Hepatocyte (in vitro differentiated cells): ENCODE results near the gene FNDC3B. TPM values are rescaled to one million over a fixed set of nuclear protein-coding genes. Genes with fewer than 3 reads are reported as not detected.

ENCODE experiments used
- DNase-seq: peaks from one replicate; pipeline ENCODE4 v3.0.0-alpha.2; 2016; ENCODE audit warnings: low spot score
- H2AFZ ChIP-seq: fragments of 200-600 bp; sonication (generic); 2 replicates; pipeline ENCODE4 v1.6.0; 2016; ENCODE audit warnings: antibody characterized with exemption, mild to moderate bottlenecking
- H3K27ac ChIP-seq: fragments of 200-600 bp; sonication (generic); 2 replicates; pipeline ENCODE4 v1.5.1; 2016; ENCODE audit warnings: mild to moderate bottlenecking
- H3K27me3 ChIP-seq: fragments of 200-600 bp; sonication (generic); 2 replicates; pipeline ENCODE4 v1.6.1; 2016
- H3K36me3 ChIP-seq: fragments of 200-600 bp; sonication (generic); replicated peaks from 2 replicates; pipeline ENCODE4 v1.5.1; 2016; ENCODE audit warnings: low read depth; ENCODE audit not compliant: insufficient read depth
- H3K4me1 ChIP-seq: fragments of 200-600 bp; sonication (generic); 2 replicates; pipeline ENCODE4 v1.5.1; 2016; ENCODE audit warnings: mild to moderate bottlenecking, moderate library complexity; ENCODE audit not compliant: insufficient read depth
- H3K4me2 ChIP-seq: fragments of 200-600 bp; sonication (generic); 2 replicates; pipeline ENCODE4 v1.6.0; 2016
- H3K4me3 ChIP-seq: fragments of 200-600 bp; sonication (generic); 2 replicates; pipeline ENCODE4 v1.5.1; 2016; ENCODE audit warnings: mild to moderate bottlenecking
- H3K79me2 ChIP-seq: fragments of 200-600 bp; sonication (generic); 2 replicates; pipeline ENCODE4 v1.6.0; 2017; ENCODE audit warnings: mild to moderate bottlenecking
- H3K9me2 ChIP-seq: fragments of 200-600 bp; sonication (generic); replicated peaks from 2 replicates; pipeline ENCODE4 v1.6.0; 2017; ENCODE audit warnings: mild to moderate bottlenecking; ENCODE audit not compliant: insufficient read depth
- H3K9me3 ChIP-seq: fragments of 200-600 bp; sonication (generic); 2 replicates; pipeline ENCODE4 v1.5.1; 2016; ENCODE audit warnings: low read depth, mild to moderate bottlenecking
- H4K20me1 ChIP-seq: fragments of 200-600 bp; sonication (generic); 2 replicates; pipeline ENCODE4 v1.6.0; 2016; ENCODE audit warnings: mild to moderate bottlenecking; ENCODE audit not compliant: insufficient read depth, poor library complexity, severe bottlenecking
- EZH2 ChIP-seq: fragments of 200-600 bp; sonication (generic); IDR thresholded peaks from 2 replicates; pipeline ENCODE4 v1.6.1; 2016; ENCODE audit warnings: antibody characterized with exemption, mild to moderate bottlenecking, borderline replicate concordance
- EZH2phosphoT487 ChIP-seq: fragments of 200-600 bp; sonication (generic); IDR thresholded peaks from one replicate; pipeline ENCODE4 v1.6.1; 2018; ENCODE audit warnings: antibody characterized with exemption, mild to moderate bottlenecking, low read depth, moderate library complexity; ENCODE audit not compliant: unreplicated experiment, severe bottlenecking
- WGBS: methylation state at CpG from one replicate; pipeline ENCODE4 v1.1.6; 2016; ENCODE audit warnings: low lambda C conversion rate; ENCODE audit errors: missing lambda C conversion rate; 5-methylcytosine and 5-hydroxymethylcytosine counted together
- polyA plus RNA-seq: library from polyadenylated mRNA; unstranded; fragments of >200 nt; fragmentation: Nextera tagmentation; extraction: Ambion mirVana; gene quantifications from 2 replicates; pipeline ENCODE4 v1.2.1, GENCODE V29; 2016
- total RNA-seq: library from RNA; depleted of rRNA; stranded (reverse); fragments of >200 nt; gene quantifications from 2 replicates; pipeline ENCODE4 v1.2.3, GENCODE V29; 2014
- TF ChIP-seq, protein P1 (sequence below): fragments of 200-600 bp; sonication (generic); IDR thresholded peaks from 2 replicates; pipeline ENCODE4 v1.5.1; 2016; ENCODE audit warnings: antibody characterized with exemption, mild to moderate bottlenecking; ENCODE audit not compliant: poor library complexity

FNDC3B gene
- total and polyA plus RNA-seq, 2 experiments from 2014 or later = 61.2 to 113 TPM

DNA sequence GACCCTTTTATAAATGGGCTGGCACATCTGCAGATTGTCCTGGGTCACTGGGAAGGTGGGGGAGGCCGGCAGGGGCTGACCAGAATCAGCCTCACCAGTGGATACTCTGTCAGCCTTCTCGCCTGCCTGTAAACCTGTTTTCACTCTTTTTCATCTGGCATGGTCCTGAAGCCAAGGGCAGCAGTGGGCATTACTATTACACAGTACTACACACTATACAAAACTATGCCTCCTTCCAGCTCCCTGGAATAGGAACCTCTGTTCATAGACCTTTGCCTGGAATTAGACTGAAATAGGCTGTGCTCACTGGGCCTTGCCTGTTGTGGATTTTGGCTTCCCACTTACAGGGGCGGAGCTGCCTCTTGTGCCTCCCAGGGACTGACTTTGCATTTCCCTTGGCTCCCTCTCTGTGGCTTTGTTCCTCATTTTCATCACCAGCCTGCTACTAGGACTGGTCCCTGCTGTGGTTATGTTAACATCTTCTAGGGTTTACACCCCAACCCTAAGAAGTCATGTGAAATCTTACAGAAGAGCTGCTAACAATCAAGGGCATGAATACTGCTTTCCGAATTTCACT lies 120.7 kb downstream of the FNDC3B start:
- no peak for DNase-seq
- WGBS = 65% methylated on average over 4 of the region's 4 CpGs
- Histone ChIP-seq H3K4me1 (peaks cover 14% of the 10 kb centered on the region), H3K9me3 (no peaks in the 10 kb centered on the region), H3K9me2 (no peaks in the 10 kb centered on the region), H3K79me2 (peaks cover 98% of the 10 kb centered on the region), H3K27ac (no peak overlapping the region), H3K4me2 (no peak overlapping the region), H2AFZ (no peak overlapping the region), H3K27me3 (no peaks in the 10 kb centered on the region), H4K20me1 (peaks cover 5% of the 10 kb centered on the region), H3K36me3 (no peaks in the 10 kb centered on the region), H3K4me3 (no peak overlapping the region)
- TF ChIP-seq EZH2phosphoT487 (no peak), EZH2 (no peak)
- TF ChIP-seq, protein P1, sequence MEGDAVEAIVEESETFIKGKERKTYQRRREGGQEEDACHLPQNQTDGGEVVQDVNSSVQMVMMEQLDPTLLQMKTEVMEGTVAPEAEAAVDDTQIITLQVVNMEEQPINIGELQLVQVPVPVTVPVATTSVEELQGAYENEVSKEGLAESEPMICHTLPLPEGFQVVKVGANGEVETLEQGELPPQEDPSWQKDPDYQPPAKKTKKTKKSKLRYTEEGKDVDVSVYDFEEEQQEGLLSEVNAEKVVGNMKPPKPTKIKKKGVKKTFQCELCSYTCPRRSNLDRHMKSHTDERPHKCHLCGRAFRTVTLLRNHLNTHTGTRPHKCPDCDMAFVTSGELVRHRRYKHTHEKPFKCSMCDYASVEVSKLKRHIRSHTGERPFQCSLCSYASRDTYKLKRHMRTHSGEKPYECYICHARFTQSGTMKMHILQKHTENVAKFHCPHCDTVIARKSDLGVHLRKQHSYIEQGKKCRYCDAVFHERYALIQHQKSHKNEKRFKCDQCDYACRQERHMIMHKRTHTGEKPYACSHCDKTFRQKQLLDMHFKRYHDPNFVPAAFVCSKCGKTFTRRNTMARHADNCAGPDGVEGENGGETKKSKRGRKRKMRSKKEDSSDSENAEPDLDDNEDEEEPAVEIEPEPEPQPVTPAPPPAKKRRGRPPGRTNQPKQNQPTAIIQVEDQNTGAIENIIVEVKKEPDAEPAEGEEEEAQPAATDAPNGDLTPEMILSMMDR = no peak

DNA sequence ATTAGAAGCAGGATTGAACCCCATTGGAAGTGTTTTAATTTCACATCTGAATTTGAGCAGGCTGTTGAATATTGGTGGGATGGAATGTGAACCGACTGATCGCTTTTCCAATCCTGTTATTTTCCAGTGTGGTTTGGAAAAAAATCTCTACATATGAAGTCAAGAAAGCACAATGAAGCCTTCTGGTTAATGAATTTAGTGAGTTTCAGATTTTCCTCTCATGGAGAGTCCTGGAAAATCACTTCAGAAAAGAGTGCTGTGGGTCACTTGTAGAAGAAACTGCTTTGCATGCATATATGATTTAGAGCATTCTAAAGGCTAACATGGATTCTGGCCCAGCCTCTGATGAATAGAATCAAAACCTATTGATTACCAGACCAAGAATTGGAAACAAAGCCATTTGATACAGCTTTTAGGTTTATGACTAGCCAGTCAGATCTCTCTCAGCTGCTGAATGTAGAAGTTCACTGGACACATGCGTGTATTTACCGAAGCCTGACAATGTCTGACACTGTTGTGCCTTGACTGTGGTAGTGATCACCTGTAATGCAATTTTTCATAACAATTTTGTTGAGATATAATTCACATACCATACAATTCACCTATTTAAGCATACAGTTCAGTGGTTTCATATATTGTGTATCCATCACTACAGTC lies 121.9 kb downstream of the FNDC3B start:
- Histone ChIP-seq H3K4me3 (no peak overlapping the region), H3K36me3 (no peaks in the 10 kb centered on the region), H2AFZ (no peak overlapping the region), H3K27me3 (no peaks in the 10 kb centered on the region), H4K20me1 (peaks cover 5% of the 10 kb centered on the region), H3K79me2 (peaks cover 98% of the 10 kb centered on the region), H3K4me2 (no peak overlapping the region), H3K4me1 (peaks cover 3% of the 10 kb centered on the region), H3K27ac (no peak overlapping the region), H3K9me3 (no peaks in the 10 kb centered on the region), H3K9me2 (no peaks in the 10 kb centered on the region)
- no peak for DNase-seq
- TF ChIP-seq EZH2 (no peak), EZH2phosphoT487 (no peak)
- TF ChIP-seq, protein P1 = no peak
- WGBS = 97% methylated on average over 4 of the region's 4 CpGs

DNA sequence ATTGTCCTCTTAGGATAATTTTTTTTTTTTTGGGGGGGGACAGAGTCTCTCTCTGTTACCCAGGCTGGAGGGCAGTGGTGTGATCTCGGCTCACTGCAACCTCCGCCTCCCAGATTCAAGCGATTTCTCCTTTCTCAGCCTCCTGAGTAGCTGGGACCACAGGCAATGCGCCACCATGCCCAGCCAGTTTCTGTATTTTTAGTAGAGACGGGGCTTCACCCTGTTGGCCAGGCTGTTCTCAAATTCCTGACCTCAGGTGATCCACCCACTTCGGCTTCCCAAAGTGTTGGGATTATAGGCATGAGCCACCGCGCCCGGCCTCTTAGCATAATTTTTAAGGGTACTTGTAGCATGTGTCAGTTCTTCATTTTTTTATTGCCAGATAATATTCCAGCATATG lies 122.6 kb downstream of the FNDC3B start:
- no peak for DNase-seq
- Histone ChIP-seq H3K9me2 (no peaks in the 10 kb centered on the region), H3K27me3 (no peaks in the 10 kb centered on the region), H3K4me1 (no peaks in the 10 kb centered on the region), H4K20me1 (peaks cover 5% of the 10 kb centered on the region), H3K27ac (no peak overlapping the region), H3K79me2 (peaks cover 98% of the 10 kb centered on the region), H3K4me2 (no peak overlapping the region), H3K4me3 (no peak overlapping the region), H3K36me3 (no peaks in the 10 kb centered on the region), H3K9me3 (no peaks in the 10 kb centered on the region), H2AFZ (no peak overlapping the region)
- WGBS = 94% methylated on average over 9 of the region's 9 CpGs
- no peak for TF ChIP-seq EZH2phosphoT487
- no peak for TF ChIP-seq EZH2
- TF ChIP-seq, protein P1 = no peak
